ENCODE data around the gene PDZD2.

- no peak for TF ChIP-seq CTCF (IDR thresholded peaks at IDR 0.05 in 2 of 3, conservative IDR thresholded peaks at IDR 0.05 in 1 of 3; ENCODE audit: borderline replicate concordance in 1 of 3, insufficient read depth in 1 of 3, low read depth in 2 of 3, low read length in 2 of 3)
- no peak for TF ChIP-seq EZH2 (IDR thresholded peaks at IDR 0.05)
- no peak for TF ChIP-seq EZH2phosphoT487 (IDR thresholded peaks at IDR 0.05; ENCODE audit: borderline replicate concordance)
- no peak for TF ChIP-seq POLR2AphosphoS5 (IDR thresholded peaks at IDR 0.05; ENCODE audit: low read depth, low read length)
- TF ChIP-seq CEBPB (IDR thresholded peaks at IDR 0.05; ENCODE audit: low read depth): no peak
- TF ChIP-seq ELF1 (IDR thresholded peaks at IDR 0.05; ENCODE audit: borderline replicate concordance, low read depth): no peak
- TF ChIP-seq MAX (IDR thresholded peaks at IDR 0.05): no peak
Measured at GRCh38 chr5:31983851-31984250, 344.9 kb downstream of the PDZD2 start.
